SU-DHL-6 (cell line): Measurements from ENCODE around the gene ANKRD29.

Source experiments
- CTCF ChIP-seq: fragments of 200-600 bp; sonication (generic); IDR thresholded peaks from one replicate; pipeline ENCODE4 v1.5.1; 2017; ENCODE audit warnings: antibody characterized with exemption, mild to moderate bottlenecking, low read length, moderate library complexity; ENCODE audit not compliant: insufficient read depth, poor library complexity, severe bottlenecking
- EZH2phosphoT487 ChIP-seq: fragments of 200-600 bp; sonication (generic), shearing (Covaris generic); conservative IDR thresholded peaks from 2 replicates; pipeline ENCODE4 v1.6.1; 2018; ENCODE audit warnings: mild to moderate bottlenecking, antibody characterized with exemption, low read length, moderate library complexity, mixed read lengths

DNA sequence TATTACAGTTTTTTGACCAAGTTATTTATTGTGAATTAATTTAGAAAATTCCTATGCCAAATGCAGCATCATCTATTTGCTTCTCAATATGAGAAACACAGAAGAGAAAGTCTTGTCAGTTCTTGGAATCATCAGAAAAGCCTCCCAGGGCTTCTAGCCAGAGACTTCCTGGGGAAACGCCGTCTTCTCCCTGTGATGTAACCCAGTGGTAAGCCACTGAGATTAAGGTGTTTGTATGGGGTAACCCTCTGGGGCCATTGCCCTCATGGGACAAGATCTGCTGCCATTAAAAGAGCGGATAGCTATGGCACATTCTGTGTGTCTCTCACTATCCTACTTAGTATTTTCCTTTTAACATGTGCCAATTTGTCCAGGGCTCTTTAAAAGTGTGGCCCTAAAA lies 28.0 kb downstream of the ANKRD29 start:
- TF ChIP-seq CTCF = no peak
- TF ChIP-seq EZH2phosphoT487 = no peak
